Measurements from ENCODE around the gene SPATS2.

The SPATS2 gene

DNA sequence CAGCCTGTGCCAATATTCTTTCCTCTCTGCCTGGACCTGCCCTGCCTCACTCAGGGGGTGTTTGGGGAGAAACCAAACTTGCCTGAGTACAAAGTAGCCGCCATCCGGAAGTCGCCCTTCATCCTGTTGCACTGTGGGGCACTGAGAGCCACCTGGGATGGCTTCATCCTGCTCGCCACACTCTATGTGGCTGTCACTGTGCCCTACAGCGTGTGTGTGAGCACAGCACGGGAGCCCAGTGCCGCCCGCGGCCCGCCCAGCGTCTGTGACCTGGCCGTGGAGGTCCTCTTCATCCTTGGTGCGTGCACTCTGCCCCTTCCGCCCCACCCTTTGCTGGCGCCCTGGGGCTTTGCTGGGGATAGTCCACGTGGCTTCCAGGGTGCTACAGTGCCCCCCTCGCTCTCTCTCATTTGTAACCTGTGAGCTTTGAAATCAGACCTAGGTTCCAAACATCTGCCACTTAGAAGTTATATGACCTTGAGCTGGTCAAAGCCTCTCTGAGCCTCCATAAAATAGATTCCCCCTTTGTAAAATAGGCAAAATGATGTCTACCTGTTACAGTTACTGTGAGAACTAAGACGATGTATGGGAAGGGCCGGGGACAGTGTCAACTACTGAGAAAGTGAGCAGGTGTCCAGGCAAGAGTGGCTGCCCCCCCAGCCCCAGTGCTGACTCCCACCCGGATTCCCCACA, 176.1 kb downstream of the SPATS2 start:
- no peak for DNase-seq

DNA sequence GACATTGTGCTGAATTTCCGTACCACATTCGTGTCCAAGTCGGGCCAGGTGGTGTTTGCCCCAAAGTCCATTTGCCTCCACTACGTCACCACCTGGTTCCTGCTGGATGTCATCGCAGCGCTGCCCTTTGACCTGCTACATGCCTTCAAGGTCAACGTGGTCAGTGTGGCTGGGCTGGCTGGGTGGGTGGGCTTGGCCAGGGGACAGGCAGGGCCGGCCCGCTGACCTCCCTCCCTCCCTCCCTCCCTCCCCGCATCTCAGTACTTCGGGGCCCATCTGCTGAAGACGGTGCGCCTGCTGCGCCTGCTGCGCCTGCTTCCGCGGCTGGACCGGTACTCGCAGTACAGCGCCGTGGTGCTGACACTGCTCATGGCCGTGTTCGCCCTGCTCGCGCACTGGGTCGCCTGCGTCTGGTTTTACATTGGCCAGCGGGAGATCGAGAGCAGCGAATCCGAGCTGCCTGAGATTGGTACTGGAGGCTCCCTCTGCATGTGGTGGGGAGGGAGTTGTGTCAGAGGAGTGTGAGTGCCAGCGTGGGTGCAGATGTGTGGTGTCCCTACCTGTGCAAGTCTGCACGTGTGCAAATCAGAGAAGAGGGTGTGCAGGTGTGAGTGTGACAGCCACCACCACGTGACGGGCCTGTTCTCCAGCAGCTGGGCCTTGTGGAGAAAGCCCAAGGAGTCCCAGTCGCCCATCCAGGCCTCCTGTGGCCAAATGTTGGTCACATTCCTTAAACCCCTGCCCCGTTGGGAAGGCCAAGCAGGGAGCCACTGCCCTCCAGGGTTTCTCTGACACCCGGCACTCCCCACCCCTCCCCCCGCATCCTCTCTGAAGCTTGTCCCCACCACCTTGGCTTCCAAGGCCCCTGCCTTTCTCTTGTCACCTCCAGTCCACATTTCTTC, 176.9 kb downstream of the SPATS2 start:
- DNase-seq, result no peak

DNA sequence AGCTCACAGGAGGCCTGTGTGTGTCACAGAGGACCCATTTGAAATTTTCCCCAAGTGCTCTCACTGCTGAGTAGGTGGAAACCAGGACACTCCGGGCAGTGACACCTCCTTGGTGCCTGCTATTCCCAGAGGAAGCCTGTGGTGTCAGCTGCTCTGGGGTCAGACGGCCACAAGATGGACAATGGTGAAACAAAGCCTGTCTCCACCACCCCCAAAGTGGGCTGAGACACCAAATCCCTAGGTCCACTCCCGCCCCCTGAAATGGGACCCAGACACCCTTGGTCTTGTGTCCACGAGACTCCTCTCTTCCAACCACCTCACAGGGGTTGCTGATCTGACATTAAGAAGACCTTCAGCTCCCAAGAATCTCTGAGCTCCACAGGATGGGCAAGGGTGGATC, 178.6 kb downstream of the SPATS2 start:
- no peak for DNase-seq

DNA sequence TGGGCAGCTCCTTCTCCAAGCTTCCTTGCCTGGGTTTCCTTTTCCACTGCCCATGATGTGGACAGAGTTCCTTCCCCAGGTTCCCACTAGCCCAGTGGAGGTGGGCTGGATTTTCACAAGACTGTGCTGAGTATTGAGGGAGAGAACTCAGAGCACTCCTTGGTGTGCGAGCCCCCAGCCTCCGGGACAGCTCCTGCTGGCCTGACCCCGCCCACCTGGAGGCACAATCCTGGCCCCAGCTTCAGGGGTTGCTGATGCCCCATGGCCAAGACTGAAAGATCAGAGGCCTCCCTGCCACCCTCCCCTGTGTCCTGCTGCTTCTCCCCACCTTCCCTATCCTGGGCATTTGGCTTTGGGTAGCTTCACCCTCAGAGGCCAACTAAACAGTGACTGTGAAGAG, 179.2 kb downstream of the SPATS2 start:
- DNase-seq, result no peak

DNA sequence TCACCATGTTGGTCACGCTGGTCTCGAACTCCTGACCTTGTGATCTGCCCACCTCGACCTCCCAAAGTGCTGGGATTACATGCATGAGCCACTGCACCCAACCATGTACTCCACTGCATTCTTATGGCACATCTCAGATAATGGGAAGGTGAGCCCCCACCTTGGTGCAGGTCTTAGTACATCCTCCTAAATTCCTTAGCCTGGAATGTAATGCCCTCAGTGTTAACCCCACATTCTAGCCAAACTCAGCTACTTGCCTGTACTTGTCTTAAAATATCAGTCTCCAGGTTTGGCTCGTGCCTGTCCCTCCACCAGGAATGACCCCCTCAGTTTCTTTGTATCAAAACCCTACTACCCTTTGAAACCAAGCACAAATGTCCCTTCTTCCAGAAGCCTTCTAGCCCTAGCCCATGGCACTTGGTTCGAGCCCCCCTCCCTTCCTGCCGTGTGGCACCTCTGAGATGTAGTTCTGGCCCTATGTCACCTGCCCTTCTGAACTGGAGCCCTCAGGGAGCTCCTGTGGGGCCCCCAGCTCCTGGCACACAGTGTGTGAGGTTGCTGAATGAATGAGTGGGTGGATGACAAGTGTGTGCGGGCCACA, 179.9 kb downstream of the SPATS2 start:
- DNase-seq, result no peak

DNA sequence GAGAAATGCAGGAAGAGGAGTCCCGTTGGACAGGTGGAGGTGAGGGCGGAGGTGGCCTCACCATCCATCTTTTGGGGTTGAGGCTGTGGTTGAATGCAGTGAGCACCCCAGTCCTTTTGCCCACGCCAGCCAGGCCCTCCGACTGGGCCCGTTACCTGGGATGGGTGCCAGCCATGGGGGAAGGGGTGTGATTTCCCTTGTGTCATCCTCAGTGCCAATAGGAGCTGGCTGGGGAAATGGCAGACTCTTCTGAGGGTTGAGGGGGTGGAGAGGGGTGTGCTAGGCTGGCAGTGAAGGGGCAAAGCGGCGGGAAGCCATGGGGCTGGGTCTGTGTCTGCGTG, 181.2 kb downstream of the SPATS2 start:
- no peak for DNase-seq

DNA sequence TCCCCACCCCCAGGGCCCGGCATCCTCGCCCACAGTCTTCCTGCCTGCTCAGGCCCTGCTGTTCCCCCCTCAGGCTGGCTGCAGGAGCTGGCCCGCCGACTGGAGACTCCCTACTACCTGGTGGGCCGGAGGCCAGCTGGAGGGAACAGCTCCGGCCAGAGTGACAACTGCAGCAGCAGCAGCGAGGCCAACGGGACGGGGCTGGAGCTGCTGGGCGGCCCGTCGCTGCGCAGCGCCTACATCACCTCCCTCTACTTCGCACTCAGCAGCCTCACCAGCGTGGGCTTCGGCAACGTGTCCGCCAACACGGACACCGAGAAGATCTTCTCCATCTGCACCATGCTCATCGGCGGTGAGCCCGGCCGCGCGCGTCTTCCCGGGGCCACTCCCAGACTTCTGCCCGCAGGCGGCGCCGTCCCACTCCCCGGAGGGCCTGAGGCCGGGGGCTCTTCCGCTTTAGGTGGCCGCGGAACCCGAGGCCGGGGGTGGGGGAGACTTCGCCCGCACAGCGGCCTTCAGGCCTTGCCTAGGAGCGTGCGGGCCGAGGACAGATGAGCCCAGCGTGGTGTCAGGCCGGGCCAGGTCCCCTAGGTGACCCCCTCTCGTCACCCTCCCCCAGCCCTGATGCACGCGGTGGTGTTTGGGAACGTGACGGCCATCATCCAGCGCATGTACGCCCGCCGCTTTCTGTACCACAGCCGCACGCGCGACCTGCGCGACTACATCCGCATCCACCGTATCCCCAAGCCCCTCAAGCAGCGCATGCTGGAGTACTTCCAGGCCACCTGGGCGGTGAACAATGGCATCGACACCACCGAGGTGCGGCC, 181.8 kb downstream of the SPATS2 start:
- DNase-seq, result no peak

DNA sequence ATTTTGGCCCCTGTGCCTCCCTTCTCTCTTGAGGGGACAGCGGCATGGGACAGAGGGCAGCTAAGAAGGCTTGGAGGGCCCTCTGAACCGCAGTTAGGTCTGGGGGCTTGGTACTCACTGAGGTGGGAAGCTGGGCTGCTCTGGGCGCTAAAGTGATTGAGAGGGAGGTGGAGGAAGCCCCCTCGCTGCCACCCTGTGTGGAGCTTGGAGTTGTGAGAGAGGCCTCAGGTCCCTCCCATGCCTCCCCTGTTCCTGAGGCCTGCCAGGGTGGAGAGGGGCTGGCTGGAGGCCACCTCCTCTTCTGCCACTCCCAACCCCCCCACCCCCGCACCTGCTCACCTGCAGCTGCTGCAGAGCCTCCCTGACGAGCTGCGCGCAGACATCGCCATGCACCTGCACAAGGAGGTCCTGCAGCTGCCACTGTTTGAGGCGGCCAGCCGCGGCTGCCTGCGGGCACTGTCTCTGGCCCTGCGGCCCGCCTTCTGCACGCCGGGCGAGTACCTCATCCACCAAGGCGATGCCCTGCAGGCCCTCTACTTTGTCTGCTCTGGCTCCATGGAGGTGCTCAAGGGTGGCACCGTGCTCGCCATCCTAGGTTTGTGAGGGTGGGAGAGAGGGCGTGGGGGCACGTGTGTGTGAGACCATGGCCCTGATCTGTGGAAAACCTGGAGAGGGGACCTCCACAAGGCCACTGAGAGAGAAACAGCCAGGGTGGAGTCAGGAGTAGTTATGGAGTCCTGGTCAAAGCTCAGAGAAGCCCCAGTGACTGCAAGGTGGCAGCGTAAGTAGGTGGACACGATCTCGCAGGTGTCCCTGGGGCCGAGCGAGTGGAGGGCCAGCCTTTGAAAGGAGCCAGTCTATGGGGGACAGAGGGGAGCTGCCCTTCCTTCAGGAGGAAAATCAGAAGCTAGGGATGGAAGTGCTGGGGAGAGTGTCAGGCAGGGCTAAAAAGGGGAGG, 182.8 kb downstream of the SPATS2 start:
- no peak for DNase-seq

DNA sequence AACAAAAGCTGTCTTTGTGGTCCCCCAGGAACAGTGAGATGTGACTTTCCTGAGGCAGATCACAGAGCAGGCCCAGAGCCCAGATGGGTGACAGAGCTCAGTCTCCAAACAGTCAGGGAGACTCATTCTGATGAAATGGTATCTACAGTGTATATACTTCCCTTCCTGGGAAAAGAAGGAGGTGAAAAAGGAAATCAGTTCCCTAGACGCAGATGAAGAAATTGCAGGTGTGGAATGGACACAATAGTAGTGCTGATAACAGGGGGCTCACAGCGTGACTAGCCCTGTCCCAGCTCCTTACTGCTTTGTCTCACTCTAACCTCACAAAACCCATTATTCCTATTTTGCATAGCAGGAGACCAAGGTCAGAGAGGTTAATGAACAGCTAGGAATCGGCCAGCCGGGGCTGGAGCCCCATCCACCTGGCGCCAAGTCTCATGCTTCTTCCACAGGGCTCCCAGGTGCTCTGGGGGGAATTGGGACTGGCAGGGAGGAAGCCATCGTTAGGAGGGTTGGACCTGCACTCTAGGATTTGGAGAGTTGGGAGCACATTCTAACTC, 183.5 kb downstream of the SPATS2 start:
- DNase-seq, result no peak

DNA sequence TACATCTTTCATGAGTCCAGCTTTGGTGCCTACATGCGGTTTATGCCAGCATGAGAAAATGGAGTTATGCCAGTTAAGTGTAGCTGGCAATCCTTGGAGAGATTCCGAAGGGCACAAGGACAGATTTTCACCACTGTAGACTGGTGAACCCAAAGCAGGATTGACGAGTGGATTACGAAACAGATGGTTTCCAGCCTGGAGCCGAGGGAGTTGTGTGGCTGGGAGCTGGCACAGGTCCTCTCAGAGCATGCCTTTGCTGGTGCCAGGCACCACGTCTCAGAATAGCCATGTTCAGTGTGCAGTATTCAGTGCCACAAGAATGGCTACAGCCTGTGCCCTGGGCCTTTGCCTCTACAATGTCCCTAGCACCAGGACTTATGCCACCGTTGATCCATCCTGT, 184.8 kb downstream of the SPATS2 start:
- DNase-seq, result no peak

DNA sequence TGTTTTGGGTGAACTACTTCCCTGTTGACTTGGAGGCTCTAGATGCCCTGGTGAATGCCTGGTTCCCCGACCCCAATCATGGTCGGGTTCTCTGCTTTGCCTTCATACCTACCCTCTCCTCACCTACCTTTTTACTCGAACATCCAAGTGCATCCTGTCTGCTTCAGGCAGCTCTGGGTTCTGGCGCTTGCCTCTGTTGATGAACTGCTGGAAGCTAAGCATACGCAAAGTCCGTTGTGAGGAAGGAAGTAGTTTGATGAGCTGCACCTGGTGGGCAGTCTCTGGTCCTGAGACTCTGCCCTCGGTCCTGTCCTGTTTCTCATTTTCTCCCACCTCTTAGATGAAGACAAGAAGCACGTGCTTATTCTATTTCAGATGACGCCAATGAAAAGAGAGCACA, 185.2 kb downstream of the SPATS2 start:
- no peak for DNase-seq

DNA sequence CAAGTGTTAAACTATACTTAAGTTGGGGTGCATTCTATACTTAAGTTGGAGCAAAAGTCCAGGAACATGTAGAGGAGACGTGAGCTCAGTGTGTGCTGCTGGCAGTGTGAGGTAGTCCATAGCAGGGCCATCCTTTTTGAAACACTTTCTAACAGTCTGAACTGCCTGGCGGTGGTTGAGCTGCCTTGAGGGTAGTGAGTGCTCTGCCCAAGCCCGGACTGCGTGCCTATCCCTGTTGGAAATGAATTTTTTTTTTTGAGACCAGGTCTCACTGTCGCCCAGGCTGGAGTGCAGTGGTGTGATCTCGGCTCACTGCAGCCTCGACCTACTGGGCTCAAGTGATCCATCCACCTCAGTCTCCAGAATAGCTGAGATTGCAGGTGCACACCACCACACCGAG, 185.6 kb downstream of the SPATS2 start:
- no peak for DNase-seq

DNA sequence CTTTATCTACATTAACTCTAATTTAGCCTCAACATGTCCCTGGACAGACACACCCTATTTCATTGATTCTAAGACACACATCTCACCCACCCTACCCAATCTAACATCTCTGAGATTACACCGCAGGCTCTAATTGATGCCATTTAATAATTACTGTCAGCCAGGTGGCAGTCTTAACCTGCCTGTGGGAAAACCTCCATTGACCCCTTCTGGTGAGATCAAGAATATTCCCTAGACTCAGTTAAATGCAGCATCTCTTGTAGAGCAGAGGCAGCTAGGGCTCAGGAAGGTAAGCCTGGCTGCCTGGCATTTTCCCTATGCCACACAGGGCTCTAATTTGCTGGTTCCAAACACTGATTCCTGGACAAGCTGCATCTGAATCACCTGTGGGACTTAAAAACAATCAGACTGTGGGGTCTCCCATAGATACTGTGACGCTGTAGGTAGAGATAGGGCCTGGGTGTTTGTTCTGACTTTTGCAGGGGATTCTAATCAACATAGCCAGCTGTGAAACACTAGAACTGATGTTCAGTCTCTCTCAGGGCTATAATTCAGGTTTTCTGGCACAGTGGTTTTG, 186.3 kb downstream of the SPATS2 start:
- DNase-seq, result peak; percentile 39 to 54

DNA sequence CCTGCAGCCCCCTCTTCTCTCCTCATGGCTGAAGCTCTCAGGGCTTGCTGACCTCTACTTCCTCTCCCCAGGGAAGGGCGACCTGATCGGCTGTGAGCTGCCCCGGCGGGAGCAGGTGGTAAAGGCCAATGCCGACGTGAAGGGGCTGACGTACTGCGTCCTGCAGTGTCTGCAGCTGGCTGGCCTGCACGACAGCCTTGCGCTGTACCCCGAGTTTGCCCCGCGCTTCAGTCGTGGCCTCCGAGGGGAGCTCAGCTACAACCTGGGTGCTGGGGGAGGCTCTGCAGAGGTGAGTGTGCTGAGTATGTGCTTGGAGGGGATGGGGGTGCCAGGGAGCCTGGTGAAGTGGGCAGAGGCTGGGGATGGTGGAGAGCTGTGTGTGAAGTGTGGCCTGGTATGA, 187.0 kb downstream of the SPATS2 start:
- no peak for DNase-seq

DNA sequence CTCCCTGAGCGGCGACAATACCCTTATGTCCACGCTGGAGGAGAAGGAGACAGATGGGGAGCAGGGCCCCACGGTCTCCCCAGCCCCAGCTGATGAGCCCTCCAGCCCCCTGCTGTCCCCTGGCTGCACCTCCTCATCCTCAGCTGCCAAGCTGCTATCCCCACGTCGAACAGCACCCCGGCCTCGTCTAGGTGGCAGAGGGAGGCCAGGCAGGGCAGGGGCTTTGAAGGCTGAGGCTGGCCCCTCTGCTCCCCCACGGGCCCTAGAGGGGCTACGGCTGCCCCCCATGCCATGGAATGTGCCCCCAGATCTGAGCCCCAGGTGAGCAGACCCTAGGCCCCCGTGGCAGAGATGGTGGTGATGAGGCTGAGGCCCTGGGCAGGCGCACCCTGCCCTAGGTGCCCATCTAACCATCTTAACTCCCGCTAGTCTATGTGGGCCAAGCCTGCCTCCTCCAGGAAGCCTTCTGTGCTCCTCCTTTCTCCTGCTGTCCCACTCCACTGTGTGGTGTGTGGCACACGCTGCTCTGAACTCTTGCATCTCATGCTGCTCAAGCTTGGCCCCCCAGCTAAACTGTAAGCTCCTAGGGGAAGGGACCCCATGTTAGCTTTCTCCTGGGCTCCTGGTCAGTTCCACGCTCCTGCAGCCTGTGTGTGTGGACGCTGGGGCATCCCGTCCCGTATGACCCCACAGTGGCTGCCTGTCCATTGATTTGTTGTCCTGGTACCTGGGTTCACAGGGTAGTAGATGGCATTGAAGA, 188.5 kb downstream of the SPATS2 start:
- DNase-seq, result no peak

DNA sequence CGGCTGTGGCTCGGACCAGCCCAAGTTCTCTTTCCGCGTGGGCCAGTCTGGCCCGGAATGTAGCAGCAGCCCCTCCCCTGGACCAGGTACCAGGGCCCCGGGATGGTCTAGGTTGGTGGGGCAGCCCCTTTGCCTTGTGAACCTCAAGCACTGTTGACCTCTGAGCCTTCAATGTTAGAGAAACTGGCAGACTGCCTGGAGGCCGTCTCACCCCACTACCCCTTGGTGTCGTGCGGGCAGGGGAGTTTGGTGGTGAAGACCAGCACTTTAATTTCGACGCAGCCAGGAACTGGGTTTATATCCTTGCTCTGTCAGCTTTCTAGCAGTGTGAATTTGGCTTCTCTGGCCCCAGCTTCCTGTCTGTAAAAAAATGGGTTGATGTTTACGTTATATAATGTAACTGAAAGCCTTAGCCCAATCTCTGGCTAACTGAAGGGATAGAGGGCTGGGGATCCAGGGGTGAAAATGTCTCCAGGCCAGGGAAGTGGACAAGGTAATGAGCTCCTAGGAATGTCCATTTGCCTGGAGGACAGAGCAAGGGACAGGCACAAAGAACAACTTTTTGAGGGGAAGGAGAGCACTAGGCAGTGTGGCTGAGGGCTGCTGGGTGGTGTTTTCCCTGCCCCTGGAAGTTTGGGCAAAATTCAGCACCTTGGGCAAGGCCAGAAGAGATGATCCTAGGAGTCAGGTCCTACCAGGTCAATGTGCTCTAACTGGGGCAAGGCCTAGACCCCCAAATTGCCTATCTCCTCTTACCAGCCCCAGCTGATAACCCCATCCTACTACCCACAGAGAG, 189.3 kb downstream of the SPATS2 start:
- no peak for DNase-seq

DNA sequence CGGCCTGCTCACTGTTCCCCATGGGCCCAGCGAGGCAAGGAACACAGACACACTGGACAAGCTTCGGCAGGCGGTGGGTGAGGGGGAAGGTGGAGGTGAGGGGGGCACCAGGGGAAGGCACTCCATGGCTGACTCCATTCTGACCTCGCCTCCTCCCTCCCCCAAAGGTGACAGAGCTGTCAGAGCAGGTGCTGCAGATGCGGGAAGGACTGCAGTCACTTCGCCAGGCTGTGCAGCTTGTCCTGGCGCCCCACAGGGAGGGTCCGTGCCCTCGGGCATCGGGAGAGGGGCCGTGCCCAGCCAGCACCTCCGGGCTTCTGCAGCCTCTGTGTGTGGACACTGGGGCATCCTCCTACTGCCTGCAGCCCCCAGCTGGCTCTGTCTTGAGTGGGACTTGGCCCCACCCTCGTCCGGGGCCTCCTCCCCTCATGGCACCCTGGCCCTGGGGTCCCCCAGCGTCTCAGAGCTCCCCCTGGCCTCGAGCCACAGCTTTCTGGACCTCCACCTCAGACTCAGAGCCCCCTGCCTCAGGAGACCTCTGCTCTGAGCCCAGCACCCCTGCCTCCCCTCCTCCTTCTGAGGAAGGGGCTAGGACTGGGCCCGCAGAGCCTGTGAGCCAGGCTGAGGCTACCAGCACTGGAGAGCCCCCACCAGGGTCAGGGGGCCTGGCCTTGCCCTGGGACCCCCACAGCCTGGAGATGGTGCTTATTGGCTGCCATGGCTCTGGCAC, 190.1 kb downstream of the SPATS2 start:
- DNase-seq, result no peak

DNA sequence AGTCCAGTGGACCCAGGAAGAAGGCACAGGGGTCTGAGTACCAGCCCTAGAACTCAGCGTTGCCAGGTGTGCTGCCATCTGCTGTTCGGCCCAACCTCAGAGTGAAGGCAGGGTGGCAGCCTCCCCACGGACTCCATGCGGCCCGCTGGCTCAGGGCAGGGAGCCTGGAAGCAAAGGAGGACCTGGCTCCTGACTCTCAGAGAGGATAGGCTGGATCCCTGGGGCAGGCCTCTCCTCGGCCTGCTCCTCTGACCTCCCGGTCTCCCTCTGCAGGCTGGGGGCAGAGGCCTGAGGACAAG, 190.6 kb downstream of the SPATS2 start:
- DNase-seq, result no peak

DNA sequence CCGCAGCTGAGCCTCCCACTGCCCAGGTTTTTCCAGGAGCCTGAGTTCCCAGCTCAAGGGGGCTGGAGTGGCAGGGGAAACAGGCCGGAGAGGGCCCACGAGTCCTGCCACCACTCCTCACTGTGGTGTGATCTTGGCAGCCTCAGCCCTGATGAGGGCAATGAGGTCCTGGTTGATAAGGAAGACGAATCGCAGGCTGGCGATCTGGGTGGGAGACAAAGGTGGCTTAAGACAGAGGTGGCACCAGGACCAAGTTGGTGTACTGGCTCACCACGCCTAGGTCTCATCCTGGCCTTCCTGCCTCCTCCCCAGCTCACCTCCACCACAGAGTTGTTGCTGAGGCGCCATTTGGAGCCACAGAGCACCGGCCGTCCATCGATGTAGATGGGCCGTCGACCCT, 191.3 kb downstream of the SPATS2 start:
- DNase-seq, result no peak
